Endothelial cell (in vitro differentiated cells): ENCODE data around the gene BLOC1S2. TPM values are rescaled to one million over a fixed set of nuclear protein-coding genes. Genes with fewer than 3 reads are reported as not detected.
"Not testable (repeated sequence)": the region's sequence is repeated elsewhere in the genome, so short reads cannot be mapped to it uniquely, and the experiment has no call there.

Experiments
- DNase-seq: peaks from one replicate; pipeline ENCODE4 v3.0.0; 2021; ENCODE audit warnings: low spot score
- H3K27ac Mint-ChIP-seq: one replicate; pipeline ENCODE4 v1.8.0; 2021; ENCODE audit warnings: mixed read lengths, inconsistent platforms; ENCODE audit not compliant: unreplicated experiment
- H3K27me3 Mint-ChIP-seq: one replicate; pipeline ENCODE4 v1.8.0; 2021; ENCODE audit warnings: mild to moderate bottlenecking, moderate library complexity, mixed read lengths, inconsistent platforms; ENCODE audit not compliant: unreplicated experiment
- H3K36me3 Mint-ChIP-seq: one replicate; pipeline ENCODE4 v1.8.0; 2021; ENCODE audit warnings: mild to moderate bottlenecking, low read depth, mixed read lengths, inconsistent platforms; ENCODE audit not compliant: unreplicated experiment
- H3K4me1 Mint-ChIP-seq: one replicate; pipeline ENCODE4 v1.8.0; 2021; ENCODE audit warnings: mild to moderate bottlenecking, mixed read lengths, inconsistent platforms; ENCODE audit not compliant: unreplicated experiment
- H3K4me3 Mint-ChIP-seq: one replicate; pipeline ENCODE4 v1.8.0; 2021; ENCODE audit warnings: mild to moderate bottlenecking, mixed read lengths, inconsistent platforms; ENCODE audit not compliant: unreplicated experiment
- H3K9me3 Mint-ChIP-seq: one replicate; pipeline ENCODE4 v1.8.0; 2021; ENCODE audit warnings: mixed read lengths, inconsistent platforms; ENCODE audit not compliant: unreplicated experiment
- CTCF ChIP-seq: fragments of 200-600 bp; sonication (generic); IDR thresholded peaks from one replicate; pipeline ENCODE4 v1.5.0; 2021; ENCODE audit warnings: antibody characterized with exemption; ENCODE audit not compliant: unreplicated experiment
- total RNA-seq: library from RNA; stranded (reverse); fragmentation: NEBNext Ultra II Directional; extraction: Animal tissue kit (Norgen Biotek cat#: 25700); gene quantifications from one replicate; pipeline ENCODE4 v1.2.1, GENCODE V29; 2021; ENCODE audit not compliant: unreplicated experiment

Gene BLOC1S2
- total RNA-seq, 1 donor from 2014 or later: 63.2 TPM

GRCh38 chr10:100287756-100288155 is 1.3 kb upstream of the BLOC1S2 start:
- Mint-ChIP-seq H3K36me3 (peaks cover 8% of the 10 kb centered on the region), H3K4me1 (peaks cover 17% of the 10 kb centered on the region), H3K27ac (no peak overlapping the region), H3K4me3 (no peak overlapping the region), H3K9me3 (no peaks in the 10 kb centered on the region), H3K27me3 (peaks cover 7% of the 10 kb centered on the region)
- TF ChIP-seq CTCF: no peak
- no peak for DNase-seq

GRCh38 chr10:100285326-100285725 is 1.2 kb downstream of the BLOC1S2 start:
- Mint-ChIP-seq H3K36me3 (peaks cover 16% of the 10 kb centered on the region), H3K27ac (peak overlapping the region; percentile 91), H3K4me3 (peak overlapping the region; percentile 100), H3K4me1 (peaks cover 17% of the 10 kb centered on the region)
- H3K9me3 Mint-ChIP-seq, DNase-seq, H3K27me3 Mint-ChIP-seq: not testable (repeated sequence)

- DNase-seq: no peak
- TF ChIP-seq CTCF: no peak
- H3K4me1 Mint-ChIP-seq: peaks cover 17% of the 10 kb centered on the region
- no peak overlapping the region for H3K4me3 Mint-ChIP-seq
- peaks cover 29% of the 10 kb centered on the region for H3K36me3 Mint-ChIP-seq
- no peak overlapping the region for H3K27ac Mint-ChIP-seq
- H3K9me3 Mint-ChIP-seq: no peaks in the 10 kb centered on the region
- peaks cover 7% of the 10 kb centered on the region for H3K27me3 Mint-ChIP-seq
Observed at GRCh38 chr10:100282907-100283306, 3.6 kb downstream of the BLOC1S2 start.

- not testable (repeated sequence) for H3K4me1 Mint-ChIP-seq, H3K9me3 Mint-ChIP-seq, H3K4me3 Mint-ChIP-seq, H3K27ac Mint-ChIP-seq, DNase-seq, H3K27me3 Mint-ChIP-seq
- H3K36me3 Mint-ChIP-seq: peaks cover 36% of the 10 kb centered on the region
Observed at GRCh38 chr10:100276971-100277370, 9.5 kb downstream of the BLOC1S2 start.

GRCh38 chr10:100267239-100268104 is 19.0 kb downstream of the BLOC1S2 start, which contains the start of gene CWF19L1:
Gene CWF19L1 (minus strand): TSS chr10:100267638. CDS start chr10:100267593, 45 bp downstream.
- Mint-ChIP-seq H3K4me1 (peaks cover 10% of the 10 kb centered on the region), H3K27me3 (peaks cover 5% of the 10 kb centered on the region), H3K4me3 (peak within 1 kb of the TSS; percentile 100), H3K36me3 (peaks cover 3% of the 10 kb centered on the region), H3K9me3 (no peaks in the 10 kb centered on the region), H3K27ac (peak within 1 kb of the TSS; percentile 99)
- TF ChIP-seq CTCF: no peak
- DNase-seq: peak; percentile 77
